ENCODE measurements around the gene TNMD. TPM values are rescaled to one million over a fixed set of nuclear protein-coding genes. Genes with fewer than 3 reads are reported as not detected.

TNMD gene
- not detected in 2 replicates for total RNA-seq

DNA sequence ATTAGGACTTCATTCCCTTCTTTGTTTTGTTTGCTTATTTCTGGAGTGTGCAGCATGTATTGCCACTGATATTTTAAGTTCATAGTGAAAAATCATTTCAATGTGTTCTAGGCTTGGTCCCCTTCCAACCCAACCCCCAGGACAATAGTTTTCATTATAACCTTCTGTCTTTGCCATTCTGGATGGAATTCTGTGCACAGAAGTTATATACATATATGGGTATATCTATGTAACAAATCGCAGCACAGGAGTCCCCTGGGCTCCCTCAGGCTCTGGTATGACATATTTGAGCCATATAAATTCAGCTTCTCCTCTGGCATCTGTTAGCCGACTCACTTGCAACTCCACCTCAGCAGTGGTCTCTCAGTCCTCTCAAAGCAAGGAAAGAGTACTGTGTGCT is at the start of gene TNMD:
Gene TNMD, plus strand, starts transcription at position 326 of the 400 bp plus-strand sequence. CDS start 83 bp downstream, outside the sequence.

DNA sequence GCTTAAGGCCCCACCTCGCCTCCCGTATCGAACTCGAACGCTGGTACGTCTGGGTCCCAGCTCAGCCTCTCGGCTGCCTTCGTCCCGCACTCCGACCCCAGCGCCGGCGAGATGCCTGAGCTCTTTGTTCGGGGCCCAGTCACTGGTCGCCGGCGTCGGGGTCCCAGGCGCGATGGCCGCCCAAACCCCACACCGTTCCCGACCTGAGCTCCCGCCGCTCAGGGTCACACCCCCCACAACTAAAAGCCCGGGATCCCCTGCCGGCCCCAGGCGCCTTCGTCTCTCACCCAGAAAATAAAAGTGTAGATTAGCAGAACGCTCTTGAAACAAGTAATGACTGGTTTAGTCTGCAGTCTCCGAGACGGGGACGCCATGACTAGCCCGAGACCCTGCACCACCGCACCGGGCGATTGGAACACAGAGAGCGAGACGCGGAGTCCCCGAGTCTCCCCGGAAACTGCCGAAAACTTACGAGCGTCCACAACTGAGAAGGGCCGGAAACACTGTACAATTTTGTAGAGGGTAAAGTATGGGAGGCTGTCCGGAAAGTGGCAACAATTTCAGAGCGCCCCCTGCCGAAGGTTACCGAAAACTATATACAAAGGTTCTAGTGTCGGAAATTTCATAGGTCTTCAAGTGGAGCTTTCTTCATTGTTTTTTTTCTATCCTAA is 51.7 kb downstream of the TNMD start, which contains the start of gene TSPAN6:
Gene TSPAN6, minus strand, starts transcription at position 486 of the 671 bp plus-strand sequence. Its CDS starts 112 bp downstream, at position 374.

DNA sequence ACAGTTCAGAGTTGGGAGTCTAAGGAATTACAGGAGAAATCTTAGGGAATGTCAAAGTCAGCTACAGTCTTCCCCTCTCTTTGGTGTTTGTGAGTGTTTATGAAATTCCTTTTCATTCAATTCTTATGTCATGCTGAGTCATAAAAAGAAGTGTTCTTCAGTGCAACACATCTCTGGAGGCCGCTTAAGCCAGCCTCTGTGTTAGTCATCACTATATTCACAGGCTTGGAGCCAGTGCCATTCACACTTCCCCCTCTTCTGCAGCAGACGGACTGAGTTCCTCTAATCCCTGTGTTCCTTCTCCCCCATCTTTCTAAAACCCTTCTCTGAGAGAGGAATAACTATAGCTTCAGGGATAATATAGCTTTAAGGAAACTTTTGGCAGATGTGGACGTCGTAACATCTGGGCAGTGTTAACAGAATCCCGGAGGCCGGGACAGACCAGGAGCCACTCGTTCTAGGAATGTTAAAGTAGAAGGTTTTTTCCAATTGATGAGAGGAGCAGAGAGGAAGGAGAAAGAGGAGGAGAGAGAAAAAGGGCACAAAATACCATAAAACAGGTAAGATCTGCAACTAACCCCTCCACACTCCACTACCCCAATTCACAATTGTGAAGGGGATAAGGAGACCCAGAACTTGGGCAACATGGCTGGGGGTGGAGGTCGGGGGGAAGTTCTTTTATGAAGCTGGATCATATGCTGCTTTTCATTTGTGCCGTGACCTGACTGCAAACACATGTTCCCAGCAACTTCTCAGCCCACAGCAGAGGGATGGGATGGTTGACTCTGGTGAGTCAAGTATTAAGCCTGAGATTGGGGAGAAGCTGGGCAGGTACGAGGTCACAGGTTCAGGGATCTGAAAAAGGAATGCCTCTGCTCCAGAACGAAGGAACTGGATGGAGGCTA is 59.5 kb downstream of the TNMD start, which contains the start of gene SRPX2:
Gene SRPX2, plus strand, starts transcription at position 244 of the 905 bp plus-strand sequence. CDS start 2,124 bp downstream, outside the sequence.

Other genes with a start within 250 kb of the TNMD start
- gene PCDH19, start 174.7 kb upstream of the TNMD start, total RNA-seq: 0.11 and 0.79 TPM in 2 replicates
- gene TSPAN6, start 51.9 kb downstream of the TNMD start, total RNA-seq: 54.8 and 71.5 TPM in 2 replicates
- 14.1 and 21.9 TPM in 2 replicates for gene SRPX2, start 59.3 kb downstream of the TNMD start, total RNA-seq
- 4.7 and 7.1 TPM in 2 replicates for gene SYTL4, start 147.2 kb downstream of the TNMD start, total RNA-seq
- gene CSTF2, start 235.5 kb downstream of the TNMD start, total RNA-seq: 10.2 and 18.1 TPM in 2 replicates